GM12892 (cell line): ENCODE results near the gene TNRC18.
"Not testable (repeated sequence)": the region's sequence is repeated elsewhere in the genome, so short reads cannot be mapped to it uniquely, and the experiment has no call there.

Experiments used
- DNase-seq: peaks from one replicate; pipeline ENCODE4 v3.0.0; 2011; ENCODE audit not compliant: insufficient read length
- FAIRE-seq: peaks from 2 replicates; lab custom pipeline; 2011; peaks lifted over from hg19 to GRCh38; lab: Jason Lieb, UNC
- POLR2A ChIP-seq: IDR thresholded peaks from 2 replicates; pipeline ENCODE4 v1.6.1; 2011; ENCODE audit warnings: low read depth, low read length, control low read depth
- POLR2AphosphoS5 ChIP-seq: IDR thresholded peaks from 2 replicates; pipeline ENCODE4 v1.6.1; 2011; ENCODE audit warnings: low read depth, low read length, control low read depth
- TAF1 ChIP-seq: IDR thresholded peaks from 2 replicates; pipeline ENCODE4 v1.6.1; 2011; ENCODE audit warnings: low read depth, mild to moderate bottlenecking, control low read depth, low read length, borderline replicate concordance

TNRC18 gene

DNA sequence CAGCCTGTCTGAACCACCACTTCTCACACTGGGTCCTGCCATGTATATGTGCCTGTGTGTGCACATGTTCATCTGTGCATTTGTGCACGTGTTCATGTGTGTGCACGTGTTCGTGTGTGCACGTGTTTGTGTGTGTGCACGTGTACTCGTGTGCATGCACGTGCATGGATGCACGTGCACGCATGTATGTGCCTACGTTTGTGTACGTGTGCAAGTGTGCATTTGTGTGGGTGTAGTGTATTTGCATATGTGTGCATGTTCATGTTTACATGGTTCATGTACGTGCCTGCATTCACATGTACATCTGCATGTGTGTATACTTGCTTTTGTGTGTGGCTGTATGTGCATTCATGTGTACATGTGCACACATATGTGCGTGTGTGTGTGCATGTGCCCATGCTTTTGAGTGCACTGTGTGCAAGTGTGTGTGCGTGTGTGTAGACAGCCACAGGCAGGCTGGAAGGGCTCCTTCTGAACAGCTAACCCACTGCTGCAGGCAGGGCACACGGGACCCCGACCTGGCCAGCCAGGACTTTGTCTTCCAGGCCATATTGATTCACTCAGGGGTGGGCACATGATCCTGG is 112.7 kb downstream of the TNRC18 start:
- DNase-seq = no peak
- no peak for TF ChIP-seq TAF1
- TF ChIP-seq POLR2A = no peak
- no peak for TF ChIP-seq POLR2AphosphoS5
- FAIRE-seq = peak; percentile 53

DNA sequence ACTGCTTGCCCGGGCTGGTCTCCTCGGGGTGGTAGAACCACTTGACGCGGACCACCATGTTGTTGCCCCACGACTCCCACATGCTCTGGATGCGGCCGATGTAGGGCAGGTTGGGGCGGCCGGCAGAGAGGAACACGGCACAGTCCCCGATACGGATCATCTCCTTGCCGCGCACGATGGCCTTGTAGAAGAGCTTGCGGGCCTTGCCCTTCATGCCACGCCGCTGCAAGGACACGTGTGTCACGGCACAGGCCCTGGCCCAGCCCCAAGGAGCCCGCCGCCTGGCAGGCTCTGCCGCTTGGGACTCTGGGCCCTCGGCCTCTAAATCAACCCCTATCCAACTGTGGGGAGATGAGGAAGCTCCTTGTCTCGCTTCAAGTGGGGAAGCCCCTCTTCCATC is 114.5 kb downstream of the TNRC18 start:
- DNase-seq (no peak), FAIRE-seq (no peak)
- TF ChIP-seq POLR2A = no peak
- no peak for TF ChIP-seq POLR2AphosphoS5
- TF ChIP-seq TAF1 = no peak

GRCh38 chr7:5307221-5308142 is 116.2 kb downstream of the TNRC18 start:
- not testable (repeated sequence) for FAIRE-seq, DNase-seq

GRCh38 chr7:5305050-5305449 is 118.6 kb downstream of the TNRC18 start:
- not testable (repeated sequence) for DNase-seq, FAIRE-seq

GRCh38 chr7:5303591-5304505 is 119.8 kb downstream of the TNRC18 start:
- DNase-seq = no peak

GRCh38 chr7:5303061-5303460 is 120.6 kb downstream of the TNRC18 start:
- no peak for TF ChIP-seq POLR2AphosphoS5
- TF ChIP-seq POLR2A = no peak
- TF ChIP-seq TAF1 = no peak
- no peak for FAIRE-seq
- no peak for DNase-seq

More at GRCh38 chr7:5303591-5304505, 119.8 kb downstream of the TNRC18 start:
- TF ChIP-seq TAF1 (no peak), POLR2AphosphoS5 (no peak), POLR2A (no peak)
- FAIRE-seq = no peak

DNA sequence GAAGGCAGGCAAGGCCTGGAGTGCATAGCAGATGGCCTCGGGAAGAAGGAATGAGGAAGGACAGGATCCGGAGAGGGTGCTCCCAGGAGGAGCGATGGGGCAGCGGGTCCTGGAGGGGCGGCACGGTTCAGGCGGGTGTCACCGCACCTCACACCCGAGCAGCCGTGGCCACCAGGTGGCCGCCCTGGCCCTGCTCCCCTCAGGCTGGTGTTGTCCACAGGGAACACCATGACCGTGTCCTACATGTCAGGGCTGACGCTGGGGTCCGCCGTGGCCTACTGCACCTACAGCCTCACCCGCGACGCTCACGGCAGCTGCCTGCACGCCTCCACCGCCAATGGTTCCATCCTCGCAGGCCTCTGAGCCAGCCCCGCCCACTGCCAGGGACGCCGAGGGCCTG is 121.1 kb downstream of the TNRC18 start:
- DNase-seq (no peak), FAIRE-seq (no peak)
- TF ChIP-seq POLR2AphosphoS5 = no peak
- TF ChIP-seq POLR2A = no peak
- no peak for TF ChIP-seq TAF1

GRCh38 chr7:5300366-5300765 is 123.3 kb downstream of the TNRC18 start:
- DNase-seq = no peak
- FAIRE-seq = no peak
- TF ChIP-seq TAF1 (no peak), POLR2AphosphoS5 (no peak), POLR2A (no peak)

DNA sequence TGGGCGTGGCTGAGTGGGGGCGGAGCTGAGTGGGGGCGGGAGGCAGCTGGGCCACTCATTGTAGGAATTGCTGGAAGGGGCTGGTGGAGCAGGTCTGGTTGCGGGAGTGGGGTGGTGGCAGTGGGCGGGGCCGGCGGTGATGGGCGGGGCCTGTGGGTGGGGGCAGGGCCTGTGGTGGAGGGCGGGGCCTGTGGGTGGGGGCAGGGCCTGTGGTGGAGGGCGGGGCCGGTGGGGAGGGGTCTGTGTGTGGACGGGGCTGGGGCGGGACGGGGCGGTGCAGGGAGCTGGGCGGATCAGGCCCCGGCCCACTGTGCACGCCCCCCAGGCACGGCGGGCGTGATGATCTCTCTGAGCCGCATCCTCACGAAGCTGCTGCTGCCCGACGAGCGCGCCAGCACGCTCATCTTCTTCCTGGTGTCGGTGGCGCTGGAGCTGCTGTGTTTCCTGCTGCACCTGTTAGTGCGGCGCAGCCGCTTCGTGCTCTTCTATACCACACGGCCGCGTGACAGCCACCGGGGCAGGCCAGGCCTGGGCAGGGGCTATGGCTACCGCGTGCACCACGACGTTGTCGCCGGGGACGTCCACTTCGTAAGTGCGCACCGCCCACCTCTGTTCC is 126.9 kb downstream of the TNRC18 start:
- TF ChIP-seq POLR2A (no peak), POLR2AphosphoS5 (no peak), TAF1 (no peak)
- FAIRE-seq = no peak

DNA sequence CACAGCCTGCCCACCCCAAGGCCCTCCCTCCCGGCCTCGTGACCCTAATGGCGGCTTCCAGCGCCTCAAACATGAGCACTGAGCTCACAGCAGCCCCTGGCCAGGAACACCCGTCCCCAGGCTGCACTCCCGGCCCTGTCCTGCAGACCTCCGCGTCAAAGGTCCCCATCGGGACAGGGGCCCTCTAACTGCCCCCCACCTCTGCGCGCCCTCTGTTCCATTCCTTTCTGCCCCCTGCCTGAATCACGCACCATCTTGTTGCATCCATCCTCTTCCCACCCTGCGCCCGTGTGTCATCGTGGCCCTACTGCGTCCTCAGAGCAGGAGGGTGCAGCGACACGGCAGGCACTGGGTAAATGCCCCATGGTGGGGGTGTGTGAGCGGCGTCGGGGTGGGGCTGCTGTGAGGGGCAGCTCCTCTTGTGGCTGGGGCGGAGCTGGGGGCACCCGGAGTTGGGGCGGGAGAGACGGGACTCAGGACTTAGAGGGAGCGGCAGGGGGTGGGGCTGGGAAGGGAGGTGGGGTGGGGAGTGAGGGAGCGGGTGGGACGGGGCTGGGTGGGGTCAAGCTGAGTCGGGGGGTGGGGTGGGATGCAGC is 127.5 kb downstream of the TNRC18 start:
- no peak for DNase-seq
- no peak for FAIRE-seq
- TF ChIP-seq POLR2A (no peak), TAF1 (no peak), POLR2AphosphoS5 (no peak)

More for the DNA sequence above, 126.9 kb downstream of the TNRC18 start:
- DNase-seq = peak; percentile 52
